DMS53 treated with DMSO at 0.1 percent for 48 hours (cell line): ENCODE measurements around the gene MGAT5.

Source experiments
- DNase-seq: peaks from one replicate; lab custom pipeline; 2025; ENCODE audit not compliant: unreplicated experiment; lab: John Stamatoyannopoulos, UW

MGAT5 gene

DNA sequence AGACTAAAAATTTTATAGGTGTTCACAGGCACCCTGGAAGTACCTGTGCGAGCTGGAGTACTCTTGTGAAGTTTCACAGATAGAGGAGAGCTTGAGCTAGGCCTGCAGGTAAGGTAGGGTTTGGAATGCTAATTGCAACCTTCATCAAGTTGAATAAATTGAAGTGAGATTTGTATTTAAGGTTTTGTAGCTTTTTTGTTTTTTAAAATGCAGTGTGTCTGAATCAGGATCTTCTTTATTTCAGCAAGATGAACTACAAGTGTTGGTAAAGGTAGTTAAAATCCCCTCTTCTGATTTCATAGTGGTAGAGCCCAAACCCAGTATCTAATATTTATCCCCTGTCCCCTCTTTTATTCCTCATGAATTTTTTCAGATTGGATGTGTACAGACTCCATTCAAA is 45.5 kb downstream of the MGAT5 start:
- no peak for DNase-seq

DNA sequence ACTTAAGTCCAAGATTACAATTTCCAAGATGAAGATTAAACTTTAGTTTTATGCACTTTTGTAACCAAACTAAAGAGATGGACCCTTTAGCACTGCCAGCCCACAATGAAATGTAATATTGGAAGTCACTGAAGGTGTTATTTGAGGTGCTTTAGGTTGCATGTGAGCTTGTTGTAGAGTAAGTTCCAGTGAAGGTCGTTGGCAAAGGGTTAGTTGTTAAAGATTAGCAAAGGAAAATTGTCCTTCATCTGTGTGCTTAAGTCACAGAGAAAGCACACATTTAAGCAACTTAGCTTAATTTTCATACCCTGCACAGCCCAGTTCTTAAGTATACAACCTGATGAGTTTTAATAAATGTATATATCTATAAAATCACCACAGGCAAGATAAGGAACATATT is 46.7 kb downstream of the MGAT5 start:
- no peak for DNase-seq

DNA sequence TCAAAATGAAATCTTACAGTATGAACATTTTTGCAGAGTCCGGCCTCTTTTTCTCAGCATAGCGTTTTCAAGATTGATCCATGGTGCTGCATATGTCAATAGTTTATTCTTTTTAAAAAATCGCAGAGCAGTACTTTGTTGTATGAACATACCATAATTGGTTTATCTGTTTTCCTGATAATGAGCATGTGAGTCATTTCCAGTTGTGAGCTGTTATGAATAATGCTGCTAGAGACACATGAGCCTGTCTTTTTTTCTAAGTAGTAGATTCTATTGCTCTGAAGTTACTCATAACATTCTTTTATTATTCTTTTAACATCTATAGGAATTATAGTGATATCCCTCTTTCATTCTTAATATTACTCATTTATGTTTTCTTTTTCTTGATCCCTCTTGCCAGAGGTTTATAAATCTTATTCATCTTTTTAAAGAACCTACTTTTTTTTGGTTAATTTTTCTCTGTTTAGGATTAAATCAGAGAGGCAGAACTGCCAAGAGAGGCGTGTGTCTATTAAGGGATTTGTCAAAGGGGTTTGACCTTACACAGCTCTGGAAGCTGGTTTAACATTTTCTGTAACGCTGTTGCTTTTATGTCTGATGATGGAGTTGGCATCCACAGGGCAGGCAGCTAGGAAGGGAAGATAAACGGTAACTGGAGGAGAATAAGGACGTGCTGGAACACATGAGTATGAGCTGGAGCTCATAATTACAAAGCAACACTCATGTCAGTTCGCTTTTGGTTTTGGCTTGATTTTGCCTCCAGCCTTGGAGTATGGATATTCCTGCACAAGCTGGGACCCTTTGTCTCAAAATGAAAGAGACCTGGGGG is 47.4 kb downstream of the MGAT5 start:
- no peak for DNase-seq

DNA sequence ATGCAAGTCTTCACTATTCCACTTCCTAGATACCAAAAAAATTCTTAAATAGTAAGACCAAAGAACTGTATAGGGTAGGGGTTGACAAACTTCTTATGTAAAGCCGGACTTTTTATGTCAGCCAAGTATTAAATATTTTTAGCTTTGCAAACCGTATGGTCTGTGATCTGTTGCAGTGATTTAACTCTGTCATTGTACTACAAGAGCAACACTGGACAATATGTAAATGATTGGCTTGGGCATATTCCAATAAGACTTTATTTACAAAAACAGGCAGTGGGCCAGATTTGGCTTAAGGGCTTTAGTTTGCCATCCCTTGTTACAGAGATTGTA is 48.0 kb downstream of the MGAT5 start:
- DNase-seq, result no peak

DNA sequence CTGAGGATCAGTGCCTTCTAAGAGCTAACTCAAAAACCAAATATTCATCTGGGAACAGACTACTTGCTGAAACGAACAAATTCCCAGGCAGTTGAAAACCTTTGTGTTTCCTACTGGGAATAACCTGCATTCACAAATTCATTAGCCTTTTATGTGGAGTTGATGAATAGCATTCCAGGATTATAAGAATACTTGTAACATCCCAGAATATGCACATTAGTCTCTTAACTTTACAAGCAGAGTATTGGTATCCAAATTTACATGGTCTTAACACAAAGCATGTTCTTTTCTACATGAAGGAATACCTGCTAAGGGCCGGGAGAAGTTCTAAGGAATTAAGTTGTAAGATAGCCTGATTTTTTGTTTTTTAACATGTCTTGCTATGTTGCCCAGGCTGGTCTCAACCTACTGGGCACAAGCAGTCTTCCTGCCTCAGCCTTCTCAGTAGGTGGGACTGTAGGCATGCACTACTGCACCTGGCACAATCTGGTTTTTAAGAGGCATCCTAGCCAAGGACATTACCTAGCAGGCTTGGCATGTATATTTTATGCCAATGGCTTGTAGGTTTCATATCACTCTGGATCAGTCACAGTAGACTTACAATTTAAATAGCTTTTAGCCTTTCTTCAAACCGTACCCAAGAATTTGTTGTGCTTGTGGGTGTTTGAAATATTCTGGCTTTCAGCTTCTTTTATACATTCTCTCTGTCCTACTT is 50.7 kb downstream of the MGAT5 start:
- DNase-seq, result no peak

DNA sequence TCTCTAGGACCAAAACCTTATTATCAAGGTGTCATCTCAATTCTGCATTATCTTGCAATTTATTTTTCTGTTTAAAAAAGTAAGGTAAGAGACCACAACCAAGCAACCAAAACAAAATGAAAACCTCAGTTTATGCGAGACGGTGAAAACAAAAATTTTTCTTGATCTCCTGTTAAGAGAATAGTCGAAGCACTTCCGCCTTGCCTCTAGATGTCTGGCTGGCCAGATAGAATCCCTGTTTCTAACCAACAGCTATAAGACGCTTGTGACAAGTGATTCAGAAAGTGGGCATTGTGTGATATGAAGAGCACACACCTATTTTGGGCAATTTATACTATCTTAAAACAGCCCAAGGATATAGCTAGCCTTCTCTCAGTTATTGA is 51.2 kb downstream of the MGAT5 start:
- no peak for DNase-seq

DNA sequence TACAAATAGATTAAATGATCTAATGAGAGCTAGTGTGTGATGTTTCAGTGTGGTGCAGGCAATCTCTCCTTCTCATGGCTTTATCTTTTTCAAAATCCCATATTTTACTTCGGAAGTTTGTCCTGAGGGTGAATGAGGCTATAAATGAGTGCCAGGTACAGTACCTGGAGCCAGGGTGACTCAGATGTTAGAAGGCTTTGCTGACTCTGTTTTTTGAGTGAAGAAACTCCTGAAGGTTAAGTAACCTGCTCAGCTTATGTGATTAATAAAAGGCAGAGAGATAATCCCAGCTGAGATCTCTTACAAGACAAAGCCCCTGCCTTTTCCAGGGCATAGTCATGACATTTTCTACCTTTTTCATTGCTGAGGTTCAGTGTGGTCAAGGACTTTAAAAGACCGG is 52.6 kb downstream of the MGAT5 start:
- DNase-seq, result no peak

DNA sequence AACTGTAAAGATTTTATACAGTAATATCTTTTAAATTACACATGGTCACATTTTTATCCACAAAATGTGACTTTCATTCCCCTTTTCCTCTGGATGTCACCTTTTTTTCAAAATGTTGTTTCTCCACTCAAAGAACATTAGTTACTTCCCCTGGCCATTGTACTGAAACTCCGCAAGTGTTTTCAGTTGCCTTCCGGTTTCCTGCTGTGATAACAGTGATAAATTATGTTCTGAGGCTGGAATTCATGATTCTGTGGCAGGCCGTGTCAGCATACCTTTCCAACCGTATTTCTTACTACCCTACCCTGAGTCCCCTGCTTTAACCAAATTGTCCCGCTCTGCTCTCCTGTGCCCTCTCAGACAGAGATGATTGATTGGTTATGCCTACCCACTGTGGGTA is 53.5 kb downstream of the MGAT5 start:
- DNase-seq, result no peak

DNA sequence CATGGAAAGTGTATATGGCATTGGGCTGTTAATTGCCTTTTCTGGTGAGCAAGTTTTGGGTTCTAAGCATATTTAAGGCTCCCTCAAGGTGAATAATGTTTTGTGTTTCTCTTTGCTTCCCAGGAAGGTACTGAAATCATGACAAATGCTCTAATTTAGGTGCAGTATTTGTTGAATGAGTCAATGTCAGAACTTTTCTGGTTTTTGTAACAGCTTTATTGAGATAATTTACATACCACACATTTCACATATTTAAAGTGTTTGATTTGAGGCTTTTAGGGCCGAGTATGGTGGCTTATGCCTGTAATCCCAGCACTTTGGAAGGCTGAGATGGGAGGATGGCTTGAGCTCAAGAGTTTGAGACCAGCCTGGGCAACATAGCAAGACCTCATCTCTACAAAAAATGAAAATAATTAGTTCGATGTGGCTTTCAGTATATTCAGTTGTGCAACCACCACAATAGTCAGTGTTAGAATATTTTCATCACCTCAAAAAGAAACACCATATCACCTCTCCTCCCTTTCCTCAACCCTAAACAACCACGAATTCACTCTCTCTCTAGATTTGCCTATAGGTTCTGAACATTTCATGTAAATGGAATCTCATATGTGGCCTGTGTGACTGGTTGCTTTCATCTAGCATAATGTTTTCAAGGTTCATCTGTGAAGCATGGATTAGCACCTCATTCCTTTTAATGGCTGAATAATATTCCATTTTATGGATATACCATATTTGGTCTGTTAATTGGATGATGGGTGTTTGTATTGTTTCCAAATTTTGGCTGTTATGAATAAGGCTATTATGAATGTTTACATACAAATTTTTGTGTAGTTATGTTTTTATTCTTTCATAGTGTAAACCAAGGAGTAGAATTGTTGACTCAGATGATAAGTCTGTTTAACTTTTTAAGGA is 54.9 kb downstream of the MGAT5 start:
- no peak for DNase-seq

DNA sequence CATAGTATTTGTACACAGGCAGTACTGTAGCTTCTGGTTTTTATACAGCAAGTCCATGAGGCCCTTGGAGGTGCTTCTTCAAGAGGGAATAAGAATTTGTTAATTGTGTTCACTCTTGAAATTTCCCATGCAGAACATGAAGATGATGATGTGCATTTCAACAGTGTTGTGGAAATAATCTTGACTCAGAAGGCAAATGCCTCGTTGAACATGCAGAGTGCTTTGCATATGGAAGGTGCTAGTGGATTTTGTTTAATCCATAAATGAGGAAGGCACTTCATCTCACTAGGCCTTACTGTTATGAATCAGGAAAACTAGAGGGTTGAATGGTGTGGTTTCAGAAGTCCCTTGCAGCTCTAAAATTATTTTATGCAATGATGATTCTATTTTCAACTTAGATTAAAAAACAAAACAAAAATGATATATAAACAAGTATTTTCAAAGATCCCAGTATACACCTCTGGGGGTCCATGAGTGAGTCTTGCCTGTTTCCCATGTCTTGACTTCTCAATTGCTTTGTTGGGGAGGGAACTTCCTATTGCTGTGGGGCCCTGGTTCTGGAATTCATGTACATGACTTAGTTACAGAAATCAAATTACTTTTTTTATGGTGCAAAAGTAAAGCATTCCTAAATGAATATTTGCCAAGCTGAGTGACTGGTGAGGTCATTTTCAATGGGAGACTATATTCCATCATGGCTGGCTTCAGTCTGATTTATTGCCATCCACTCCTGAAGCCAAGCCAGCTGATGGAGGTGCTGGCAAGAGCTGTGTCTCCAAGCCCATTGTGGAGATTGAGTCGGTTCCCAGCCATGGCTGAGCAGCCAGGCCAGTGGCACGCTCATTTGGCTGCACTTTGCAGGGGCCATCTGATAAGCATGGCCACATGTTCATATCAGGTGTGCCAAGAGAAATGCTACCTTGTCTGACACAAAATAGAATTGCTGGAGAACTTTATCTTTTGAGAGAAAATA is 56.5 kb downstream of the MGAT5 start:
- no peak for DNase-seq

DNA sequence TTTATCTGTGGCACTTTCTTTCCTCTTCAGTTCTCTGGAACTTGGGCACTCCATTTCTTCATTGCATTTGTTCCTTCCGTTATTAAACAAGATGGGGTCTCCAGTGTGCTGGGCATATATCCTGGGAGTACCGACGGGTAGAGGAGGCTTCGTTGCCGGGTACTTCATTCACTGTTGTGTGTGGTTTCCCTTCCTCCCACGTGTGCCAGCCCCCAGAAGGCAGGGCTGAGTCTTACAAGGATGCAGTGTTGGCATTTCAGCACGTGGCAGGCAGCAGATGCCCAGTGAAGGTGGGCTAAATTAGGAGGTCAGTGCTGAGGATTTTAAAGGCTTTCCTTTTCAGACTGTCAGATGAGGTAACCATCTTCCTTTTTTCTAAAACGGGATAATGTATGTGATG is 58.6 kb downstream of the MGAT5 start:
- DNase-seq, result no peak

DNA sequence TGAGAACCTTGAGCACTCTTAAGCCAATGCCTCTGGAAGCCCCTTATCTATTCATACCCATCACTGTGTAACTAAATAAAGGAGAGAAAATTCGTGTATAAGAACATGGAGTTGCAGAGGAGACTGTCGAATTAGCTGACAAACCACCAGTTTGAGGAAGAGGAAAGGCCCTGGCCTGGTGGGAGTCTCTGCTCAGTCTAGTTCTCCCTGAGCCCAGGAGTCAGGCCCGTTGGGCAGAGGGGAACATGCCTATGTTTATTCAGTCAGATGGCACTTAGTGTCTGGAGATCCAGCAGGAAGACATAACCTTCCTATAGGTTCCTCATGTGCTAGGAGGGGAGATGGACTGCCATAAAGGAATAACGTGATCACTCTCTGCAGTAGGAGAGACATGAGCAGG is 60.3 kb downstream of the MGAT5 start:
- no peak for DNase-seq

DNA sequence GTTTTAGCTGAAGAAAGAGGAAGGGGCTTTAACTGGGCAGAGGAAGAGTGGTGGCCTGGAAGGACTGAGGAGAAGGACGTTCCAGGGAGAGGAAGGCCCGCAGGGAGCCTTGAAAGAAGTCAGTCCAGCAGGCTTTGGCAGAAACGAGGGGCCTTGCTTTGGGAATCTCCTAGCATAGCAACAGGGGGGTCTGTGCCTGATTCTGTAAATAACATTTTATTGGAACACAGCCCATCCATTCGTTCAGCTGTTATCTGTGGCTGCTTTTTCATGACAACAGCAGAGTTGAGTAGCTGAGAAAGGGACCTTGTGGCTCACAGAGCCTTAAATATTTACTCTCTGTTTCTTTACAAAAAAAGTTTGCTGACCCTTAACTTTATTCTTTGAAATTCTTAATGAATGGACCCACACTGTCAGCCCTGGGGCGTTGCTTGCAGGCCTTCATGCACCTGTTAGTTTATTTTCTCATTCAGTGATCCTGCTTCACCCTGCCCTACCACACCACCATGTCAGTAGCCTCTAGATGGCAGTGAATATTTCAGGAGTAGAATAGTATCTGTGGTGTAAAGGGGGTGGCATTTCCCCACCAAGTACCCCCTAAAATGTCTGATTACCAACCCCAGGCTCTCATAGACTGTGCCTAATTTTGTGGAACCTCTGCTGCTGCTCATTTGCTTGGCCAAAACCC is 61.0 kb downstream of the MGAT5 start:
- no peak for DNase-seq

DNA sequence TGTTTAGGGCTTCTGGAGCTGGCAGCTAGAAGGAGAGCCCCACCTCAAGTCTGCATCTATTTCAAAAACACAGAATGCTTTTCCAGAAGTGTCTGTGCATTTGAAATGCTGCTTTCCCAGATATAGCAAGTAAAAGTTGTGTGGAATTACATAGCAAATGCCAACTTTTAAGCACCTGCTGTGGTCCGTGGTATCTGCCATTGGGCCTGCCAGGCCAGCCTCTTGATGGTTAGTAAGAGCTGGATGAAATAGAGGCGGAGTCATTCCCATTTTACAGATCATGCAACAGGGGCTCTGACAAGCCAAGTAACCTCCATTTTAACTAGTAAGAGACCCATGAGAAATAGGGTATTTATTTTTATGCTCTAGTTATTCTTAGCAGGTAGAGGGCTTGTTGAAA is 61.6 kb downstream of the MGAT5 start:
- no peak for DNase-seq

DNA sequence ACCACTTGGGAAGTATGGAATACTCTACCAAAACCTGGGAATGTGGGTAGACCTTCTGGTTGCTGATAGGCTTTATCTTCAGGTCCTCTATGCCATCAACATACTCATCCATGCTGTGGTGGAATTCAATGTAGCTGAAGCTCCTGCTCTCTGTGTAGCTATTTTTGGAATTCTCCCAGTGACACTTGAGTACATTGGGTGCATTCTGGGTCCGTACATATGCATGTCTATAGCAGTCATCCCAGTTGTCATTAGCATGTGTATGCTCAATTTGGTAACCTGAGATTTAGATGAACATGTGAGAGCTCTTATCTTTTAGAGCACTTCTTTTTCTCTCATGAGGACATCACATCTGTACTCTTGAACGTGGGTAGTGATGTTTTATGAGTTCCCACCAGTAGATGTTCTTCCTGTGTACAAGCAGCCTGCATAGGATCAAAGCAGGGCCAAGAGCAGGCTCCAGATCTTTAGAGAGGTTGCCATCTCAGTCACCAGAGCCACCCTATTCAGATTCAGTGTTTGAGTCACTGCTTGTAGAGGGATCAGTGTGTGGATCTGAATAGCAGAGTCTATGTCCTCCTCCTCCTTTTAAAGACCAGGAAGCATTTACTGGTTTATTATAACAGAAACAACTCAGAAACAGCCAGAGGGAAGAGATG is 65.9 kb downstream of the MGAT5 start:
- no peak for DNase-seq

DNA sequence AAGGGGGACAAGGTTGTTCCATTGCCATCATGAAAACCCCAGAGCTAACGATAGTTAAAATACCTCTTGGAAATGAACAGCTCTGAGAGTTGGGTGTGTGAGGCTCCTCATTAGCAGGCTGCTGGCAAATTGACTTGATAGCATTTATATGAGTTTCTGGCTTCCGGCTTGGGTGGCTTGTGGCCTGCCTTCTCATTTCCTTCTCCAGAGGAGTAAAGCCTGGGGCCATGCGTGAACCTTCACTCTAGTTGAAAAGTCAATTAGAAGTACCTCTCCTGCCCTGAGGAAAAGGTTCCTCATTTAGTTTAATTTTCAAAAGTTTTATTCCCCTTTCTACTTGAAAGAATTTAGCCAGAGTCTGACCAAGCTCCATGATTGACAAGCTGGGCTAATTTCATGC is 67.1 kb downstream of the MGAT5 start:
- DNase-seq, result no peak

DNA sequence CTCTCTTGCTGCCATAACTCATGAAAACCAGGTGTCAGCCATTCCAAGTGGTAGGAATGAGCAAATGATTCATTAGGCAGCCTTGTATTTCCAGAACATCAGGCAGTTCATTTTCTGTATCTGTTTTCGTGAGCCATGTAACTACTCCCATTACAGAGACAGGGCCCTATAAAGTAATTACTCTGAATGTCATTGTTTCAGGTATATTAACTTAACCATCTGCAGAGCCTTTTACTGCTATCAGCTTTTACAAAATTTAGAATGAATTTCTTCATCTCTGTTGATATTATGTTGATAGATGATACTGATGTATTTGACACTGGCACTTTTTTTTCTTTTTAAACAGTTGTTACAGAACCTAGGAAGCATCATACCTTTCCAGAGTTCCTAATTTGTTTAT is 69.9 kb downstream of the MGAT5 start:
- DNase-seq, result no peak

DNA sequence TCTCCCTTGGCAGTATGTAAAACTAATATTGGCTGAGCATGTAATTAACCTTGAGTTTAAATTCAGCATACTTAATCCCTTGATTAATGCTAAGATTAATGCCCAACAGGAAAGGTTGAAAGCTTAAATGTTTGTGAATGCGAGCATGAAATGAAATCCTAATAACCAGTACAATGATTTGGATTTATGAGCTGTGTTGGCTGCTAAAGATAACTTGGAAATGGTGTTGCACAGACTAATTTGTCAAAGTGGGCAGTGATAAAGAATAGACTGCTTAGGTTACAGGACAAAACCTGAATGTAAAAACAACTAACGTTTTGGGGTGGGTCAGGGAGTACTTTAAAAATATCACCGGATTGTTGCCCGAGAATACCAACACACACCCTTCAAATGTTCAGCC is 70.6 kb downstream of the MGAT5 start:
- no peak for DNase-seq

DNA sequence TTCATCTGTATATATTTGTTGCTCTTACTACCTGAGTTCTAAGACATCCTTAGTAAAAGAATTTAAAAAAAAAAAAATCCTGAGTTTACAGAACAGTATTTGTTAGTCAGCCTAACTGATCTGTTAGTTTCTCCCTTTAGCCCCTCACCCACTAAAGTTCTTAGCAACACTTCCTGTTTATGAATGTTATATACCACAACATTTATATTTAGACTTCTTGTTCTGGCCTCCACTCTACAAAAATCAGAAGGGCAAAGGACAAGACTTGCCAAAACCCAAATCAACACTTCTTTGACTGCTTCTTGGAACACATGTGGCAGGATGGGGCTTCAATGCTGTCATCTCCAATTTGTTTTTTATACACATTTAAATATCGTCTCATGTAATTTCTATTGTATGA is 71.1 kb downstream of the MGAT5 start:
- DNase-seq, result no peak

DNA sequence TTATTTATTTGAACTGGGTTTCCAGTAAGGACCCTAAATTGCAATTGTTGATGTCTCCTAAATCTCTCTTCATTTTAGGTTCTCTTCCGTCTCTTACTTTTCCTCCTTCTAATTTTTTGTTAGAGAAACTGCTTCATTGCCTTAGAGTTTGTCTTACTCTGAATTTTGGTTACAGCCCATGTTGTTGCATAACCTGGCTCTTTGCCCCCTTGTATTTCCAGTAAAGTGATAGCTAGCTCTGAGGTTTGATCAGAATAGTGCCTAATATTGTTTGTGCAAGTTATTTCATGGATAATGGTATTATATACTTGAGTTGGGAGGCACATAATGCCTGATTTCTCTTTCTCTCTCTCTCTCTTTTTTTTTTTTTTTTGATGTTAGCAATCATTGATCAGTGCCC is 71.8 kb downstream of the MGAT5 start:
- DNase-seq, result no peak
